ENCODE results near the gene DAB2IP.

The DAB2IP gene

GRCh38 chr9:121645003-121645402 is 6.4 kb upstream of the DAB2IP start:
- Histone ChIP-seq H3K27me3 (ENCODE audit: insufficient read depth, low read length, poor library complexity) (peaks cover 1% of the 10 kb centered on the region), H2AFZ (ENCODE audit: low read depth, low read length) (no peak overlapping the region), H4K20me1 (ENCODE audit: insufficient read depth, low read length) (no peaks in the 10 kb centered on the region), H3K4me3 (ENCODE audit: low read depth in 1 of 2, low read length in 2 of 2) (no peak overlapping the region), H3K27ac (ENCODE audit: low read length) (no peak overlapping the region), H3K9ac (ENCODE audit: low read depth, low read length) (no peak overlapping the region), H3K4me2 (ENCODE audit: insufficient read depth, low read length) (no peak overlapping the region), H3K79me2 (ENCODE audit: insufficient read depth, low read length) (no peaks in the 10 kb centered on the region), H3K4me1 (ENCODE audit: insufficient read depth, low read length) (no peaks in the 10 kb centered on the region), H3K36me3 (ENCODE audit: insufficient read depth, low read length) (no peaks in the 10 kb centered on the region), H3K9me3 (ENCODE audit: insufficient read depth, low read length, severe bottlenecking) (no peaks in the 10 kb centered on the region)
- TF ChIP-seq EZH2 (IDR thresholded peaks at IDR 0.05; ENCODE audit: borderline replicate concordance, low read depth, low read length, severe bottlenecking) (no peak), CTCF (IDR thresholded peaks at IDR 0.05; ENCODE audit: borderline replicate concordance, extremely low read depth, low read length, poor library complexity, severe bottlenecking) (no peak)
- no peak for DNase-seq
- ATAC-seq (ENCODE audit: insufficient read depth, low read depth), result no peak

GRCh38 chr9:121645853-121646807 is 5.3 kb upstream of the DAB2IP start:
- H3K4me1 ChIP-seq (ENCODE audit: insufficient read depth, low read length), result no peaks in the 10 kb centered on the region
- DNase-seq, result no peak
- no peak overlapping the region for H3K4me3 ChIP-seq (ENCODE audit: low read depth in 1 of 2, low read length in 2 of 2)
- H3K9ac ChIP-seq (ENCODE audit: low read depth, low read length), result no peak overlapping the region
- peaks cover 13% of the 10 kb centered on the region for H3K27me3 ChIP-seq (ENCODE audit: insufficient read depth, low read length, poor library complexity)
- no peak overlapping the region for H2AFZ ChIP-seq (ENCODE audit: low read depth, low read length)
- no peak overlapping the region for H3K4me2 ChIP-seq (ENCODE audit: insufficient read depth, low read length)
- H3K36me3 ChIP-seq (ENCODE audit: insufficient read depth, low read length), result no peaks in the 10 kb centered on the region
- no peak for TF ChIP-seq CTCF (IDR thresholded peaks at IDR 0.05; ENCODE audit: borderline replicate concordance, extremely low read depth, low read length, poor library complexity, severe bottlenecking)
- no peak for TF ChIP-seq EZH2 (IDR thresholded peaks at IDR 0.05; ENCODE audit: borderline replicate concordance, low read depth, low read length, severe bottlenecking)
- ATAC-seq (ENCODE audit: insufficient read depth, low read depth), result no peak
- no peaks in the 10 kb centered on the region for H4K20me1 ChIP-seq (ENCODE audit: insufficient read depth, low read length)
- H3K27ac ChIP-seq (ENCODE audit: low read length), result no peak overlapping the region
- H3K79me2 ChIP-seq (ENCODE audit: insufficient read depth, low read length), result no peaks in the 10 kb centered on the region
- H3K9me3 ChIP-seq (ENCODE audit: insufficient read depth, low read length, severe bottlenecking), result no peaks in the 10 kb centered on the region

DNA sequence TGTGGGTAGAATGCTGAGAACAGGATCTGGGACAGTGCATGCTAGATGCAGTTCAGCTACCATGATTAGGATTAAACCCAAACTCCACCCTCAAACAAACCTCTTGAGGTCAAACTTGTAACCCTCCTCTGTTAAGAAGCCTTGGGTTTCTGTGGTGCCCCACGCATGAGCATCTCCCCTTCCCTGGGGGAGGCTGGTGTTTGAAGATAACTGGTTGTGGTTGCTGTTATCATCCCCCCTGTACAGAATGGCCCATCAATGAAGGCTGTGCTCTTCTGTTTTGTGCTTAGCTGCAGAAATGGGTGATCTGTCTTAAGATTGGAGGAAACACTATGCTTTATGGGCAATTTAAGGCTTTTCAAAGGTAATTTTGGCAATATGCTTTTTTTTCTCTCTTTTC is 4.4 kb upstream of the DAB2IP start:
- ATAC-seq (ENCODE audit: insufficient read depth, low read depth) (no peak), DNase-seq (no peak)
- TF ChIP-seq CTCF (IDR thresholded peaks at IDR 0.05; ENCODE audit: borderline replicate concordance, extremely low read depth, low read length, poor library complexity, severe bottlenecking), result no peak
- no peak for TF ChIP-seq EZH2 (IDR thresholded peaks at IDR 0.05; ENCODE audit: borderline replicate concordance, low read depth, low read length, severe bottlenecking)
- no peak overlapping the region for H3K27ac ChIP-seq (ENCODE audit: low read length)
- no peak overlapping the region for H3K9ac ChIP-seq (ENCODE audit: low read depth, low read length)
- no peaks in the 10 kb centered on the region for H3K36me3 ChIP-seq (ENCODE audit: insufficient read depth, low read length)
- H3K27me3 ChIP-seq (ENCODE audit: insufficient read depth, low read length, poor library complexity), result peaks cover 21% of the 10 kb centered on the region
- no peaks in the 10 kb centered on the region for H3K79me2 ChIP-seq (ENCODE audit: insufficient read depth, low read length)
- no peak overlapping the region for H3K4me3 ChIP-seq (ENCODE audit: low read depth in 1 of 2, low read length in 2 of 2)
- H3K9me3 ChIP-seq (ENCODE audit: insufficient read depth, low read length, severe bottlenecking), result no peaks in the 10 kb centered on the region
- no peaks in the 10 kb centered on the region for H4K20me1 ChIP-seq (ENCODE audit: insufficient read depth, low read length)
- no peak overlapping the region for H3K4me2 ChIP-seq (ENCODE audit: insufficient read depth, low read length)
- H2AFZ ChIP-seq (ENCODE audit: low read depth, low read length), result no peak overlapping the region
- no peaks in the 10 kb centered on the region; the same call in 1 of the 2 replicates for H3K4me1 ChIP-seq (ENCODE audit: insufficient read depth, low read length)

Measured in DND-41 (cell line).